Measurements from ENCODE around the gene PGC.
A peak's percentile ranks its signal among the peaks of the same experiment; 100 is the strongest.

The PGC gene

DNA sequence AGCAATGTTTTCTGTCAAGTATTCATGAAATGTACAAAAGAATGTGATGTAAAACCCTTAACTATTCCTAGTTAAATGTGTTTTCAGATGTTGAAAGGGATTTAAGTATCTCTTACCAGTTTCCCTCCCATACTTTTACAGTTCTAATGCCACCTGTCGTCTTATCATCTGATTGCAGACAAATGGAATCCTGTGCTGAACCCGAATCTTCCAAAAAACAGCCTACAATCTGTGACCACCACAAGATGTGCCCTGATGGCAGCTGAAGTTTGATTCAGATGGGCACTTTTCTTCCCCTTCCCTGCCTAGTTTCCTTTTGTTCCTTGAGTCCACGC lies 42.2 kb upstream of the PGC start:
- DNase-seq (ENCODE audit: low spot score) (no peak), ATAC-seq (ENCODE audit: low read depth) (no peak)
- Histone ChIP-seq H3K9me3 (ENCODE audit: severe bottlenecking) (no peaks in the 10 kb centered on the region), H3K4me1 (ENCODE audit: insufficient read depth, poor library complexity, severe bottlenecking) (peaks cover 8% of the 10 kb centered on the region), H3K27ac (ENCODE audit: poor library complexity, severe bottlenecking) (peak overlapping the region; percentile 69), H3K36me3 (ENCODE audit: low read depth) (peaks cover 49% of the 10 kb centered on the region), H3K4me3 (ENCODE audit: severe bottlenecking) (no peak overlapping the region), H3K27me3 (ENCODE audit: insufficient read depth, poor library complexity, severe bottlenecking) (no peaks in the 10 kb centered on the region)
- no peak for TF ChIP-seq CTCF (IDR thresholded peaks at IDR 0.05; ENCODE audit: poor library complexity, severe bottlenecking)

DNA sequence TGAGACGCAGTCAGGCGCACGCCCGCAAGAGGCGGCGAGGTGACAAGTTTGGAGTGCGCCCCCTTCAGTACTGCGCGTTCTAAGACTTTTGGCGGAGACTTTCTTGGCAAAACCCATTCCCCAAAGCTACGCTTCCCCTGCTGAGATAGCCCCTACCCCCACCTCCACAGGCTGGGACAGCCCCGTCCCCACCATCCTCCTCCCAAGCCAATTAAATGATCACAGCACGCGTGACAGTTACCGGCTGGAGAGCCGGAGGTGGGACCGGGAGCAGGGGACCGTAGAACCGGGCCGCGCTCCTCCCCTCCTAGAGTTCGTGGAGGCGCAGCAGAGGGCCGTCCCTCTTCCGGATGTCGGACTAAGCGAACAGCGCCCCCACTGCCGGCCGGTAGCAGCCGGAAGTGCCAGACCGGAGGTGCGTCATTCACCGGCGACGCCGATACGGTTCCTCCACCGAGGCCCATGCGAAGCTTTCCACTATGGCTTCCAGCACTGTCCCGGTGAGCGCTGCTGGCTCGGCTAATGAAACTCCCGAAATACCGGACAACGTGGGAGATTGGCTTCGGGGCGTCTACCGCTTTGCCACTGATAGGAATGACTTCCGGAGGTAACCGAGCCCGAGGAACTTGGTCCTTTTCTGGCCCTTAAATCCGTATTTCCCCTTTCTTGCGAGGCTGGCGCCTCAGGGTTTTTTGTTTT lies 40.2 kb upstream of the PGC start, which contains the start of gene TOMM6:
Gene TOMM6 (plus strand): TSS at position 476 of the 699 bp plus-strand sequence. CDS start 4 bp downstream, at position 480.
- peak; percentile 91 for DNase-seq (ENCODE audit: low spot score)
- peak within 1 kb of the TSS; percentile 90 for H3K4me3 ChIP-seq (ENCODE audit: severe bottlenecking)
- H3K9me3 ChIP-seq (ENCODE audit: severe bottlenecking), result no peaks in the 10 kb centered on the region
- ATAC-seq (ENCODE audit: low read depth), result peak; percentile 78
- peak within 1 kb of the TSS; percentile 69 for H3K27ac ChIP-seq (ENCODE audit: poor library complexity, severe bottlenecking)
- H3K36me3 ChIP-seq (ENCODE audit: low read depth), result peaks cover 39% of the 10 kb centered on the region
- peak; percentile 81 for TF ChIP-seq CTCF (IDR thresholded peaks at IDR 0.05; ENCODE audit: poor library complexity, severe bottlenecking)
- peaks cover 8% of the 10 kb centered on the region for H3K4me1 ChIP-seq (ENCODE audit: insufficient read depth, poor library complexity, severe bottlenecking)
- no peaks in the 10 kb centered on the region for H3K27me3 ChIP-seq (ENCODE audit: insufficient read depth, poor library complexity, severe bottlenecking)

DNA sequence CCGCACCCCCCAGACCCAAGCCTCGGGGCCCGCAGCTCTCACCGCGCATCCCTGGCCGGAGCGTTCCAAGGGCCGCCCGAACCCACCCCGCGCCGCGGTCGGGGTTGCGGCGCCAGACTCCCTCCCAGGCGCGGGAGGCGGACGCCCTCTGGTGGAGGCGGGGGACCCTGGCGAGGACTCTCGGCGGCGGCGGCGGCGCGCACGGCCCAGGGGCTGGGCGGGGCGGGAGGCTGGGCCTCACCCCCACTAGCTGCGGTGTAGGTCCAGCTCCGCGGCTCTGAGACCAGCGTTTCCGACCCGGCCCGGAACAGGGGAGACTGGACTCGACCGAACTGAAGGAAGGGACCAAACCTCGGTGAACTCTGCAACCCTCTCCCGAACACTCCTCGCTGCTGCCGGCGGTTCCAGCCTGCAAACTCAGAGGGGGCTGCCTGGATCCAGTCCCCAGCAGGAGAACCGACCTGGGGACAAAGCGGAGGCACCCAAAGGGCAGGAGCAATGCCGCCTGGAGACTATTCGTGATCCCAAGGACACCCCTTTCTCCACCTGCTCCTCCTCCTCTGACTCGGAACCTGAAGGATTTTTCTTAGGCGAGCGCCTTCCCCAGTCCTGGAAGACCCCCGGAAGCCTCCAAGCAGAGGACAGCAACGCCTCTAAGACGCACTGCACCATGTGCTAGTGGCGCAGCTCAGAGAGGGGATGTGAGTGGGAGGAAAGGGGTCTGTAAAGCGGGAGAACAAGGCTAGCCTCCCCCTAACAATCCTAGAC lies 39.4 kb upstream of the PGC start:
- Histone ChIP-seq H3K4me1 (ENCODE audit: insufficient read depth, poor library complexity, severe bottlenecking) (peaks cover 9% of the 10 kb centered on the region), H3K36me3 (ENCODE audit: low read depth) (peaks cover 31% of the 10 kb centered on the region), H3K27me3 (ENCODE audit: insufficient read depth, poor library complexity, severe bottlenecking) (no peaks in the 10 kb centered on the region), H3K9me3 (ENCODE audit: severe bottlenecking) (no peaks in the 10 kb centered on the region), H3K4me3 (ENCODE audit: severe bottlenecking) (peak overlapping the region; percentile 90), H3K27ac (ENCODE audit: poor library complexity, severe bottlenecking) (peak overlapping the region; percentile 69)
- TF ChIP-seq CTCF (IDR thresholded peaks at IDR 0.05; ENCODE audit: poor library complexity, severe bottlenecking), result peak; percentile 84
- DNase-seq (ENCODE audit: low spot score) (no peak), ATAC-seq (ENCODE audit: low read depth) (peak; percentile 83)

- H3K4me3 ChIP-seq (ENCODE audit: severe bottlenecking), result peak overlapping the region; percentile 90
- no peak for TF ChIP-seq CTCF (IDR thresholded peaks at IDR 0.05; ENCODE audit: poor library complexity, severe bottlenecking)
- H3K27me3 ChIP-seq (ENCODE audit: insufficient read depth, poor library complexity, severe bottlenecking), result no peaks in the 10 kb centered on the region
- DNase-seq (ENCODE audit: low spot score) (no peak), ATAC-seq (ENCODE audit: low read depth) (peak; percentile 15)
- H3K27ac ChIP-seq (ENCODE audit: poor library complexity, severe bottlenecking), result peak overlapping the region; percentile 69
- no peaks in the 10 kb centered on the region for H3K9me3 ChIP-seq (ENCODE audit: severe bottlenecking)
- H3K4me1 ChIP-seq (ENCODE audit: insufficient read depth, poor library complexity, severe bottlenecking), result peaks cover 14% of the 10 kb centered on the region
- H3K36me3 ChIP-seq (ENCODE audit: low read depth), result peaks cover 24% of the 10 kb centered on the region
Measured at GRCh38 chr6:41785689-41786450, 38.7 kb upstream of the PGC start.

Measured in RWPE2 (cell line).